ENCODE measurements around the gene RRP9.

RRP9 gene

GRCh38 chr3:51957520-51958205 is 16.0 kb upstream of the RRP9 start:
- Histone ChIP-seq H4K20me1 (ENCODE audit: insufficient read depth, low read length) (no peaks in the 10 kb centered on the region), H3K9ac (ENCODE audit: low read length) (no peak overlapping the region)

GRCh38 chr3:51955893-51956770 is 14.4 kb upstream of the RRP9 start:
- Histone ChIP-seq H3K4me2 (ENCODE audit: low read depth, low read length) (0 out of 2 replicates have a peak overlapping the region, but pooled peaks have one; percentile 15), H4K20me1 (ENCODE audit: insufficient read depth, low read length) (no peaks in the 10 kb centered on the region), H3K9me2 (replicated peaks; ENCODE audit: insufficient read depth, low read length) (no peaks in the 10 kb centered on the region), H3K27ac (ENCODE audit: low read length) (no peak overlapping the region), H3F3A (ENCODE audit: insufficient read depth, low read length) (no peaks in the 10 kb centered on the region), H3K4me3 (ENCODE audit: low read length) (no peak overlapping the region), H3K27me3 (replicated peaks; ENCODE audit: insufficient read depth, low read length) (peaks cover 12% of the 10 kb centered on the region; the same call in 1 of the 2 replicates), H3K9ac (ENCODE audit: low read length) (no peak overlapping the region), H3K36me3 (replicated peaks; ENCODE audit: insufficient read depth, low read length) (no peaks in the 10 kb centered on the region), H2AFZ (ENCODE audit: low read length) (no peak overlapping the region), H3K79me2 (ENCODE audit: low read length) (no peaks in the 10 kb centered on the region), H3K4me1 (ENCODE audit: low read length) (no peaks in the 10 kb centered on the region), H3K9me3 (replicated peaks; ENCODE audit: insufficient read depth, low read length) (no peaks in the 10 kb centered on the region)
- TF ChIP-seq CTCF (IDR thresholded peaks at IDR 0.05; ENCODE audit: low read length) (peak; percentile 14; the same call in 1 of the 2 replicates), EZH2 (optimal IDR thresholded peaks at IDR 0.05; ENCODE audit: low read depth, low read length) (no peak), EZH2phosphoT487 (IDR thresholded peaks at IDR 0.05; ENCODE audit: low read length) (no peak)
- no peak for DNase-seq

More at GRCh38 chr3:51957520-51958205, 16.0 kb upstream of the RRP9 start:
- Histone ChIP-seq H3K9me2 (replicated peaks; ENCODE audit: insufficient read depth, low read length) (no peaks in the 10 kb centered on the region), H3K27ac (ENCODE audit: low read length) (no peak overlapping the region), H3K79me2 (ENCODE audit: low read length) (no peaks in the 10 kb centered on the region), H2AFZ (ENCODE audit: low read length) (no peak overlapping the region), H3K4me1 (ENCODE audit: low read length) (no peaks in the 10 kb centered on the region), H3K4me2 (ENCODE audit: low read depth, low read length) (no peak overlapping the region), H3K9me3 (replicated peaks; ENCODE audit: insufficient read depth, low read length) (no peaks in the 10 kb centered on the region), H3F3A (ENCODE audit: insufficient read depth, low read length) (no peaks in the 10 kb centered on the region), H3K36me3 (replicated peaks; ENCODE audit: insufficient read depth, low read length) (no peaks in the 10 kb centered on the region), H3K4me3 (ENCODE audit: low read length) (no peak overlapping the region), H3K27me3 (replicated peaks; ENCODE audit: insufficient read depth, low read length) (peaks cover 12% of the 10 kb centered on the region; the same call in 1 of the 2 replicates)
- no peak for DNase-seq
- TF ChIP-seq EZH2 (optimal IDR thresholded peaks at IDR 0.05; ENCODE audit: low read depth, low read length), result no peak
- TF ChIP-seq CTCF (IDR thresholded peaks at IDR 0.05; ENCODE audit: low read length), result no peak
- TF ChIP-seq EZH2phosphoT487 (IDR thresholded peaks at IDR 0.05; ENCODE audit: low read length), result no peak

- Histone ChIP-seq H3K27me3 (replicated peaks; ENCODE audit: insufficient read depth, low read length) (peaks cover 12% of the 10 kb centered on the region; the same call in 1 of the 2 replicates), H3K79me2 (ENCODE audit: low read length) (no peaks in the 10 kb centered on the region), H3K4me1 (ENCODE audit: low read length) (no peaks in the 10 kb centered on the region), H3F3A (ENCODE audit: insufficient read depth, low read length) (no peaks in the 10 kb centered on the region), H3K4me3 (ENCODE audit: low read length) (no peak within 1 kb of the TSS), H3K36me3 (replicated peaks; ENCODE audit: insufficient read depth, low read length) (no peaks in the 10 kb centered on the region), H3K9me3 (replicated peaks; ENCODE audit: insufficient read depth, low read length) (no peaks in the 10 kb centered on the region), H3K9me2 (replicated peaks; ENCODE audit: insufficient read depth, low read length) (no peaks in the 10 kb centered on the region), H4K20me1 (ENCODE audit: insufficient read depth, low read length) (no peaks in the 10 kb centered on the region), H3K27ac (ENCODE audit: low read length) (no peak within 1 kb of the TSS), H3K4me2 (ENCODE audit: low read depth, low read length) (0 out of 2 replicates have a peak within 1 kb of the TSS, but pooled peaks have one; percentile 15), H2AFZ (ENCODE audit: low read length) (no peak within 1 kb of the TSS), H3K9ac (ENCODE audit: low read length) (no peak within 1 kb of the TSS)
- no peak for TF ChIP-seq EZH2phosphoT487 (IDR thresholded peaks at IDR 0.05; ENCODE audit: low read length)
- DNase-seq, result no peak
Measured at GRCh38 chr3:51955175-51955892, 13.6 kb upstream of the RRP9 start, which contains the start of gene GPR62. GPR62 (plus strand) TSS chr3:51955381; CDS start chr3:51955653, 272 bp downstream.

Measured in MM.1S (cell line).